H9 (cell line): ENCODE results near the gene COMMD4. TPM values are rescaled to one million over a fixed set of nuclear protein-coding genes. Genes with fewer than 3 reads are reported as not detected.

Source experiments
- DNase-seq: peaks from one replicate; pipeline ENCODE4 v3.0.0-alpha.2; 2017
- H2AFZ ChIP-seq: one replicate; pipeline ENCODE4 v1.6.1; 2013; ENCODE audit warnings: mild to moderate bottlenecking, low read length, control low read depth, moderate library complexity
- H2AK5ac ChIP-seq: 2 replicates; pipeline ENCODE4 v1.6.1; 2013; ENCODE audit warnings: low read length, control low read depth, mixed read lengths; ENCODE audit not compliant: insufficient read length
- H2BK120ac ChIP-seq: one replicate; pipeline ENCODE4 v1.6.1; 2013; ENCODE audit warnings: low read depth, mild to moderate bottlenecking, low read length, control low read depth, inconsistent platforms; ENCODE audit not compliant: poor library complexity, severe bottlenecking
- H2BK12ac ChIP-seq: 2 replicates; pipeline ENCODE4 v1.6.1; 2013; ENCODE audit warnings: low read length, control low read depth, mixed read lengths, low read depth; ENCODE audit not compliant: insufficient read length
- H2BK15ac ChIP-seq: 2 replicates; pipeline ENCODE4 v1.6.1; 2013; ENCODE audit warnings: low read depth, low read length, control low read depth
- H2BK20ac ChIP-seq: one replicate; pipeline ENCODE4 v1.6.1; 2013; ENCODE audit warnings: low read depth, mild to moderate bottlenecking, low read length, control low read depth, inconsistent platforms; ENCODE audit not compliant: poor library complexity, severe bottlenecking
- H2BK5ac ChIP-seq: 2 replicates; pipeline ENCODE4 v1.6.1; 2013; ENCODE audit warnings: low read length, control low read depth, mixed read lengths; ENCODE audit not compliant: insufficient read length
- H3K14ac ChIP-seq: 2 replicates; pipeline ENCODE4 v1.6.1; 2013; ENCODE audit warnings: low read length, control low read depth; ENCODE audit not compliant: insufficient read depth
- H3K18ac ChIP-seq: 2 replicates; pipeline ENCODE4 v1.6.1; 2013; ENCODE audit warnings: low read depth, mild to moderate bottlenecking, mixed read lengths, low read length, control low read depth; ENCODE audit not compliant: insufficient read length
- H3K23ac ChIP-seq: 2 replicates; pipeline ENCODE4 v1.6.1; 2013; ENCODE audit warnings: low read length, control low read depth, mixed read lengths, low read depth; ENCODE audit not compliant: insufficient read length
- H3K23me2 ChIP-seq: 2 replicates; pipeline ENCODE4 v1.6.1; 2013; ENCODE audit warnings: low read depth, mild to moderate bottlenecking, mixed read lengths, low read length, control low read depth; ENCODE audit not compliant: insufficient read length, poor library complexity, severe bottlenecking
- H3K27ac ChIP-seq: 2 replicates; pipeline ENCODE4 v1.5.1; 2013; ENCODE audit warnings: low read length, control low read depth, mixed read lengths, low read depth; ENCODE audit not compliant: insufficient read length
- H3K27me3 ChIP-seq: 2 replicates; pipeline ENCODE4 v1.6.1; 2013; ENCODE audit warnings: low read length, control low read depth, inconsistent platforms; ENCODE audit not compliant: insufficient read depth
- H3K4ac ChIP-seq: 2 replicates; pipeline ENCODE4 v1.6.1; 2013; ENCODE audit warnings: low read depth, mild to moderate bottlenecking, control low read depth, inconsistent platforms, low read length, moderate library complexity
- H3K4me1 ChIP-seq: 2 replicates; pipeline ENCODE4 v1.6.1; 2013; ENCODE audit warnings: low read length, control low read depth, inconsistent platforms; ENCODE audit not compliant: insufficient read depth
- H3K4me2 ChIP-seq: 2 replicates; pipeline ENCODE4 v1.6.1; 2013; ENCODE audit warnings: low read length, control low read depth, mixed read lengths; ENCODE audit not compliant: insufficient read length, insufficient read depth
- H3K56ac ChIP-seq: 2 replicates; pipeline ENCODE4 v1.6.1; 2013; ENCODE audit warnings: low read depth, mild to moderate bottlenecking, mixed read lengths, low read length, control low read depth; ENCODE audit not compliant: insufficient read length
- H3K79me1 ChIP-seq: 2 replicates; pipeline ENCODE4 v1.6.1; 2013; ENCODE audit warnings: low read depth, mild to moderate bottlenecking, moderate library complexity, low read length, control low read depth, inconsistent platforms; ENCODE audit not compliant: insufficient read depth, poor library complexity, severe bottlenecking
- H3K79me2 ChIP-seq: 2 replicates; pipeline ENCODE4 v1.6.1; 2013; ENCODE audit warnings: low read length, control low read depth, inconsistent platforms; ENCODE audit not compliant: insufficient read depth
- H3K9ac ChIP-seq: 2 replicates; pipeline ENCODE4 v1.6.1; 2013; ENCODE audit warnings: low read length, control low read depth, mixed read lengths; ENCODE audit not compliant: insufficient read length; ENCODE audit errors: extremely low read depth
- H3K9me3 ChIP-seq: one replicate; pipeline ENCODE4 v1.6.1; 2013; ENCODE audit warnings: low read depth, low read length, inconsistent platforms; ENCODE audit not compliant: control insufficient read depth
- H3T11ph ChIP-seq: one replicate; pipeline ENCODE4 v1.6.1; 2013; ENCODE audit warnings: mild to moderate bottlenecking, low read length, control low read depth, inconsistent platforms
- H4K20me1 ChIP-seq: one replicate; pipeline ENCODE4 v1.6.1; 2013; ENCODE audit not compliant: control insufficient read depth, insufficient read length, insufficient read depth
- H4K5ac ChIP-seq: 2 replicates; pipeline ENCODE4 v1.6.1; 2013; ENCODE audit warnings: low read depth, mild to moderate bottlenecking, mixed read lengths, low read length, control low read depth; ENCODE audit not compliant: insufficient read length
- H4K8ac ChIP-seq: replicated peaks from 2 replicates; pipeline ENCODE4 v1.6.1; 2013; ENCODE audit warnings: low read length, control low read depth, mixed read lengths, low read depth; ENCODE audit not compliant: insufficient read length
- H4K91ac ChIP-seq: 2 replicates; pipeline ENCODE4 v1.6.1; 2013; ENCODE audit warnings: low read depth, mild to moderate bottlenecking, moderate library complexity, mixed read lengths, low read length, control low read depth; ENCODE audit not compliant: insufficient read length
- H3K27ac Mint-ChIP-seq, 3 experiments: 2 replicates in 2 of 3; 3 replicates in 1 of 3; pipeline ENCODE4 v1.8.0; 2020 to 2021; ENCODE audit warnings: mixed read lengths in 3 of 3, mild to moderate bottlenecking in 1 of 3, moderate library complexity in 1 of 3
- H3K27me3 Mint-ChIP-seq: 2 replicates; pipeline ENCODE4 v1.8.0; 2021; ENCODE audit warnings: low read depth, mild to moderate bottlenecking, moderate library complexity, mixed read lengths
- H3K36me3 Mint-ChIP-seq, 3 experiments: 2 replicates in 2 of 3; 3 replicates in 1 of 3; pipeline ENCODE4 v1.8.0; 2020 to 2021; ENCODE audit warnings: low read depth in 3 of 3, mixed read lengths in 3 of 3; ENCODE audit not compliant: insufficient read depth in 1 of 3
- H3K4me1 Mint-ChIP-seq, 2 experiments: 2 replicates each; pipeline ENCODE4 v1.8.0; 2020; ENCODE audit warnings: mixed read lengths in 2 of 2
- H3K4me3 Mint-ChIP-seq, 2 experiments: 2 replicates in 1 of 2; 3 replicates in 1 of 2; pipeline ENCODE4 v1.8.0; 2020 to 2021; ENCODE audit warnings: mild to moderate bottlenecking in 2 of 2, mixed read lengths in 2 of 2, moderate library complexity in 1 of 2
- H3K9me3 Mint-ChIP-seq, 2 experiments: 2 replicates in 1 of 2; 3 replicates in 1 of 2; pipeline ENCODE4 v1.8.0; 2020; ENCODE audit warnings: mild to moderate bottlenecking in 2 of 2, mixed read lengths in 2 of 2, moderate library complexity in 1 of 2
- CTCF ChIP-seq: fragments of 200-600 bp; sonication (generic); conservative IDR thresholded peaks from 3 replicates; pipeline ENCODE4 v1.8.0; 2021; ENCODE audit warnings: antibody characterized with exemption, mild to moderate bottlenecking
- WGBS: extraction: QIAGEN DNeasy Blood & Tissue Kit; methylation state at CpG from one replicate; pipeline ENCODE4 v1.1.7; 2013; ENCODE audit warnings: missing lambda C conversion rate, low lambda C conversion rate, mixed read lengths; ENCODE audit not compliant: insufficient read length; ENCODE audit errors: extremely low coverage; 5-methylcytosine and 5-hydroxymethylcytosine counted together
- total RNA-seq: library from RNA; stranded (reverse); gene quantifications from 2 replicates; pipeline ENCODE4 v1.2.1, GENCODE V29; 2021

COMMD4 gene
- total RNA-seq, 1 experiment from 2014 or later, result 146 TPM

DNA sequence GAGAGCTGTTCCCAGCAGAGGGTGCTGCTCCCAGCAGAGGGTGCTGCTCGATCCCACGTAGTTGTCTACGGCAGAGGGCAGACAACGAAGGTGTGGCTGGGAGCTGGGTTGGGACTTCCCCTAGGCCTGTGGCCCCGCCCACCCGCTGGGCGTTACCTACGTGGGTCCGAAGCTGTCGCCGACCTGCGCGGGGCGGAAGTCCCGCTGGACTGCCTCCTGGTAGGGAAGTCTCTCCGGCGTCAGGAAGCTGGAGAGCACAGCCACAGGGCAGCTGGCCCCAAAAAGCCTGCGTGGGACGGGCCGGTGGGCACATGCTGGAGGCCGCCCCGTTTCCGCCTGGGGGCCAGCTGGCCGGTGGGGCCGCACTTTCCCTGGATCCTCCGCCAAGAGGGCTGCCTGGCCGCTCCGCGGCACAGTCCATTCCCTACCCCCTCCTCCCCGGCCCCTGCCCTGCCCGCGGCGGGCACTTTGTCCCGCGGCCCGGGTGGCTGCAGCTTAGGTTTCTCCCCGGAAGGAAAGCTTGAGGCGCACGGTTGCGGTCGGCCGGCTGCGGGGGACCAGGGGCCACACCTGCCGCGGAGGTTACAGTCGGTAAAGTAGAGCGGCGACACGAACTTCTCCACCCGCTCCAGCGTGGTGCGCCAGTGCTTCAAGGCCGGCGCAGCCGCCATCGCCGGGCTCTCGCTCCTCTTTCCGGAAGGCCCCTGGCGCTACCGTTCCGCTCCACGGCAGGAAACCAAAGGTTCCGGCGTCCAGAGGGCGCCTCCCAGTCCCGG, 32.2 kb downstream of the COMMD4 start, which contains the start of gene MAN2C1:
Gene MAN2C1, minus strand, starts transcription at position 695 of the 776 bp plus-strand sequence. Its CDS starts 24 bp downstream, at position 671.
- no peak within 1 kb of the TSS for H2AK5ac ChIP-seq
- H3K4me3 Mint-ChIP-seq, result peak within 1 kb of the TSS; percentile 87 to 91
- no peaks in the 10 kb centered on the region for H3K27me3 ChIP-seq
- no peaks in the 10 kb centered on the region; the same call in 1 of the 2 replicates for H3K4me1 ChIP-seq
- H3K4me1 Mint-ChIP-seq, result peaks cover 19 to 20% of the 10 kb centered on the region in 2 experiments
- H2AFZ ChIP-seq, result no peak within 1 kb of the TSS
- no peak within 1 kb of the TSS for H2BK20ac ChIP-seq
- no peaks in the 10 kb centered on the region for H3K79me1 ChIP-seq
- no peak within 1 kb of the TSS for H4K5ac ChIP-seq
- H2BK5ac ChIP-seq, result no peak within 1 kb of the TSS
- no peaks in the 10 kb centered on the region for H3K9me3 Mint-ChIP-seq
- no CpG with 5 or more reads among the region's 67 CpGs for WGBS
- H3T11ph ChIP-seq, result no peak within 1 kb of the TSS
- no peak within 1 kb of the TSS for H3K27ac ChIP-seq
- no peak within 1 kb of the TSS for H2BK15ac ChIP-seq
- peak; percentile 98 for DNase-seq
- H3K23me2 ChIP-seq, result no peaks in the 10 kb centered on the region
- no peak within 1 kb of the TSS for H3K4ac ChIP-seq
- no peaks in the 10 kb centered on the region for H3K9me3 ChIP-seq
- no peaks in the 10 kb centered on the region for H4K20me1 ChIP-seq
- H3K23ac ChIP-seq, result no peak within 1 kb of the TSS
- no peak within 1 kb of the TSS for H4K8ac ChIP-seq
- peak; percentile 79 for TF ChIP-seq CTCF
- H3K36me3 Mint-ChIP-seq, result peaks cover 20 to 52% (median 45%) of the 10 kb centered on the region in 3 experiments; a peak in 6 of 7 replicates
- peak within 1 kb of the TSS; percentile 69 for H3K4me2 ChIP-seq
- H3K56ac ChIP-seq, result no peak within 1 kb of the TSS
- H3K14ac ChIP-seq, result peak within 1 kb of the TSS; percentile 82; the same call in 1 of the 2 replicates
- H4K91ac ChIP-seq, result no peak within 1 kb of the TSS
- H3K27ac Mint-ChIP-seq, result peak within 1 kb of the TSS; percentile 95 to 97 (median 96)
- no peaks in the 10 kb centered on the region for H3K79me2 ChIP-seq
- H3K9ac ChIP-seq, result peak within 1 kb of the TSS; percentile 58
- H2BK12ac ChIP-seq, result no peak within 1 kb of the TSS
- H3K18ac ChIP-seq, result peak within 1 kb of the TSS; percentile 89
- no peak within 1 kb of the TSS for H2BK120ac ChIP-seq
- no peaks in the 10 kb centered on the region; the same call in 1 of the 2 replicates for H3K27me3 Mint-ChIP-seq
